Tibial nerve (tissue), 4 donors: ENCODE results near the gene GNAZ. TPM values are rescaled to one million over a fixed set of nuclear protein-coding genes. Genes with fewer than 3 reads are reported as not detected.

Experiments used
- DNase-seq, 2 donors: peaks; one replicate each; pipeline ENCODE4 v3.0.0-alpha.2; 2019; ENCODE audit warnings: low spot score in 2 of 2
- H3K27ac ChIP-seq, 4 donors: fragments of 200-600 bp; sonication (generic) in 3 of 4; one replicate each; pipeline ENCODE4 v1.5.1; 2017 to 2019; ENCODE audit warnings: mild to moderate bottlenecking in 1 of 4
- H3K27me3 ChIP-seq, 2 donors: fragments of 200-600 bp; sonication (generic) in 1 of 2; one replicate each; pipeline versions ENCODE4 v1.5.1 to v1.6.0; 2017 to 2019
- H3K36me3 ChIP-seq, 3 donors: fragments of 200-600 bp; sonication (generic); one replicate each; pipeline ENCODE4 v1.5.1; 2018 to 2019
- H3K4me1 ChIP-seq, 4 donors: fragments of 200-600 bp; sonication (generic) in 3 of 4; one replicate each; pipeline ENCODE4 v1.5.1; 2017 to 2019
- H3K4me3 ChIP-seq, 4 donors: fragments of 200-600 bp; sonication (generic) in 3 of 4; one replicate each; pipeline ENCODE4 v1.5.1; 2017 to 2019; ENCODE audit warnings: mild to moderate bottlenecking in 1 of 4, moderate library complexity in 1 of 4
- H3K9me3 ChIP-seq, 4 donors: fragments of 200-600 bp; sonication (generic) in 3 of 4; one replicate each; pipeline ENCODE4 v1.5.1; 2017 to 2019
- CTCF ChIP-seq, 5 experiments: fragments of 200-600 bp in 3 of 5; fragments of 450-650 bp in 2 of 5; sonication (generic) in 3 of 5; IDR thresholded peaks; one replicate each; pipeline ENCODE4 v1.5.1; 2016 to 2019; ENCODE audit warnings: antibody characterized with exemption in 5 of 5, mild to moderate bottlenecking in 3 of 5, moderate library complexity in 2 of 5
- EP300 ChIP-seq, 2 donors: sonication (generic); formaldehyde crosslinking; IDR thresholded peaks; one replicate each; pipeline ENCODE4 v1.6.1; 2017; ENCODE audit warnings: antibody characterized with exemption in 2 of 2, mild to moderate bottlenecking in 1 of 2
- POLR2A ChIP-seq, 2 donors: fragments of 450-650 bp; IDR thresholded peaks; one replicate each; pipeline ENCODE4 v1.6.1; 2017; ENCODE audit warnings: antibody characterized with exemption in 2 of 2, mild to moderate bottlenecking in 2 of 2, moderate library complexity in 2 of 2
- WGBS, 2 donors: methylation state at CpG; one replicate each; pipeline ENCODE4 v1.1.5; 2018; 5-methylcytosine and 5-hydroxymethylcytosine counted together
- total RNA-seq, 4 donors: library from RNA; depleted of rRNA; stranded (reverse); fragments of >200 nt; gene quantifications; one replicate each; pipeline ENCODE4 v1.1.0, GENCODE V29; 2016

The GNAZ gene
- total RNA-seq, 4 donors from 2014 or later, result 14.1 to 20.1 (median 18.0) TPM

DNA sequence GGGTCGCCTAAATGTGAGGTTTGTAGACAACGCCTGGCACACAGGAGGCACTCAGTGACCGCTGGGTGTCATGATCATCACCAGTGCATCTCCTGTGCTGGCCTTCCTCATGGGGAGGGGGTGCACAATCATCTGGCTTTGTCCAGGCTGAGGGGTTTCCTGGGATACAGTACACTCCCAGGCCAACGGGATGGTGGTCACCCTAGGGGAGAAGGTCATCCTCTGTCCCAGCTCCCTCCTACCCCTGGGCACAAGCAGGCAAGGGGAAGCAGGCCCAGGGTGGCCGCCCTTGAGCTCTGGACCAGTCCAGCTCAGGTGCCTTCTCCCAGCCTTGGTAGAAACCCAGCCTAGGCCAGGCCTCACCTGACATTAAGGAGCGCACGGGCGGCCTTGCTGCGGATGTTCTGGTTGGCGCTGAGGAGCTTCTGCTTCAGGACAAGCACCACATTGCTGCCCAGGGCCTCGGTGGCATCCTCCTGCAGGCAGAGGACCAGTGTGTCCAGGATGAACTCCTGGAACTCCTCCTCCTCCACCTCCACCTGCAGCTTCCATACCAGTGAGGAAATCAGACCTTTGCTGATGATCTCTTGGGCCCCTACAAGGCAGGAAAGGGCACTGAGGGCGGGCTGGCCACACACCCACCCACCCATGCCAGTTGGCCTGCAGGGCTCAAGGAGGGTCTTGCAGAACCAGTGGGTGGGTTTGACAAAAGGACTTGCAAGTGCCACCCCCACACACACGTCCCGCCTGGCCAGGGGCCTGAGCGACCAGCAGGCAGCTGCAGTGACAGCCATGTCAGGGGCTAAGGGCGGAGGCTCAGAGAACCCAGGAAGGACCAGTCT is 6.6 kb upstream of the GNAZ start:
- Histone ChIP-seq H3K4me3 (no peak overlapping the region), H3K27ac (no peak overlapping the region), H3K36me3 (no peaks in the 10 kb centered on the region), H3K4me1 (no peaks in the 10 kb centered on the region), H3K27me3 (no peaks in the 10 kb centered on the region), H3K9me3 (no peaks in the 10 kb centered on the region)
- WGBS, 2 donors, result 94 to 95% methylated on average over 7 to 14 of the region's 16 CpGs
- no peak for DNase-seq
- no peak for TF ChIP-seq POLR2A (IDR thresholded peaks at IDR 0.05)
- TF ChIP-seq EP300 (IDR thresholded peaks at IDR 0.05), result no peak
- TF ChIP-seq CTCF (IDR thresholded peaks at IDR 0.05), result no peak

DNA sequence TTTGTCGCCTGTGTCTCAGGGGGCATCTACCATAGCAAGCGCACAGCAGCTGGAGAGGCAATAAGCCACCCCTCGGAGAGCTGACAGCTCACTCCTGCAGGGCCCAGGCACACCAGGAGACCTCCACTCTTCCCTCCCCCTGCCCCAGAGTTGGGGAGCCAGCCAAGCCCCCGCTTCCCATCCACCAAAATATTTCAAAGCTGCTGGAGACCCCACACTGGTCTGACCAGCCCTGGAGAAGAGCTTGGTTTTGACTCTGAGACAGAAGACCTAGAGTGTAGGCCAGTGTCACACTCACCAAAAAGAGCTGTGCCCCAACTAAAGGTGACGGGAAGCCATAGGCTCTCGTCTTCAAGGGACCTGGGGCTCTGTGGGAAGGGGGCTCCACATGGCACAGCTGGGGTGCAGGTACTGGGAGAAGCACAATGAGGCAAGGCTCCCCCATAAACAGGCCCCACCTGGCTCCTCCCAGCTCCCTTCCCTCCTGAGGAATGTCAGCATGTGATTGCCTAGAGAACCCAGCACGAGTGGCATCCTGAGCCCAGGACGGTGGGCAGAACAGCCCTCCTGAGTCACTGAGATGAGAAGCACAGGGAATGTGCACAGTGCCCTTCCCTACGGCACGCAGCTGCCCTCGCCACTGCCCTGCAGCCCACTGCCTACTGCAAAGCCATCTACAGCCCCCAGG is 5.8 kb upstream of the GNAZ start:
- H3K27me3 ChIP-seq, result no peaks in the 10 kb centered on the region
- H3K36me3 ChIP-seq, result no peaks in the 10 kb centered on the region
- no peak for TF ChIP-seq EP300 (IDR thresholded peaks at IDR 0.05)
- TF ChIP-seq CTCF (IDR thresholded peaks at IDR 0.05), result no peak
- no peak for TF ChIP-seq POLR2A (IDR thresholded peaks at IDR 0.05)
- no peak overlapping the region for H3K27ac ChIP-seq
- H3K4me3 ChIP-seq, result no peak overlapping the region
- peaks cover 0 to 7% (median 4%) of the 10 kb centered on the region in 4 donors for H3K4me1 ChIP-seq
- 80 to 96% methylated on average over 4 to 8 of the region's 11 CpGs for WGBS, 2 donors
- H3K9me3 ChIP-seq, result no peaks in the 10 kb centered on the region
- no peak for DNase-seq

DNA sequence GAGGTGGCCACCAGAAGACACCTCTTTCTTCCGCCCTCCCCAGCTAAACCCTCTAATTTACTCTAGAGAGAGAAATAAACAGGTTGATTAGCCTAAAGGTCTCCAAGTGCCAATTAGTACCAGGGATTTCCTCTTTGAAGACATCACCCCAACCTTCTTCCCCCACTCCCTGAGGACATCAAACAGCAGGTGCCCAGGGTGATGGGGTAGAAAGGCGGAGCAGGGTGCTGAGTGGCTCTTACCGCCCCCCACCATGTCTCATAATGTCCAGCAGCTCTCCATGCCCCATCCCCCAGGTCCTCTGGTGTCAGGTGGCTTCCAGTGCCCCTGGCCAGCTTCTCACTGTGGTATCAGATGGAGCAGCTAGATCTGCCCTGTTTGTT is 5.3 kb upstream of the GNAZ start:
- WGBS, 2 donors, result 87 to 100% methylated on average over 3 of the region's 3 CpGs
- no peak overlapping the region for H3K4me3 ChIP-seq
- no peak for TF ChIP-seq POLR2A (IDR thresholded peaks at IDR 0.05)
- no peak for TF ChIP-seq EP300 (IDR thresholded peaks at IDR 0.05)
- no peak for TF ChIP-seq CTCF (IDR thresholded peaks at IDR 0.05)
- no peaks in the 10 kb centered on the region for H3K27me3 ChIP-seq
- H3K27ac ChIP-seq, result no peak overlapping the region
- DNase-seq, result no peak
- H3K4me1 ChIP-seq, result peaks cover 0 to 10% (median 6%) of the 10 kb centered on the region in 4 donors
- H3K9me3 ChIP-seq, result no peaks in the 10 kb centered on the region
- no peaks in the 10 kb centered on the region for H3K36me3 ChIP-seq

DNA sequence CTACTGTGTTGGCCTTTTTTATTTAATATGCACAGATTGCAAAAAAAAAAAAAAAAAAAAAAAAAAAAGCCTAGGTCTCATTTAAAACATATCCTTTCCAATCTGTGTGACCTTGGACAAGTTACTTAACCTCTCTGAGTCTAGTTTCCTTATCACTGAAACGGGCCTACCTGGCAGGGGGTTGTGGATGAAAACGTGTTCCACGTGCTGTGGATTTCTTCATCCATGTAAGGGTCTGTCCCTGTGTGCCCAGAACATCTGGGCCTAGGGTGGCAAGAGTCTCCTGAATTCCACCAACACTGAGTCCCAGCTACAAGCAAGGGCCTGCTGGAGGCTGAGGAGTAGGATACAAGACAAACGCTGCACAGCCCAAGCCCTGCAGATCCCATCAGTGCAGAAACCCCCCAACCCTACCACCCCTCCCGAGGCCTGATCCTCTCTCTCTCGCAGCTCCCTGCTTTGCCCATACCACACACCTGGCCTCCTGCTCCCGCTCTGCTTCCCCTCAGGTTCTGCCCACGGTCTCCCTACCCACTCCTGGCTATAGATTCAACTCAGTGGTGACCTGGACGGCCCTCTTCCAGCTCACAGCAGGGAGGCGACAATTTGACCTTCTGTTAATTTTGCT is 4.7 kb upstream of the GNAZ start:
- no peak overlapping the region for H3K4me3 ChIP-seq
- DNase-seq, result no peak
- TF ChIP-seq EP300 (IDR thresholded peaks at IDR 0.05), result no peak
- WGBS, 2 donors, result 75 to 78% methylated on average over 10 of the region's 10 CpGs
- no peaks in the 10 kb centered on the region for H3K36me3 ChIP-seq
- peaks cover 0 to 12% (median 8%) of the 10 kb centered on the region in 4 donors for H3K4me1 ChIP-seq
- H3K27ac ChIP-seq, result no peak overlapping the region
- H3K27me3 ChIP-seq, result no peaks in the 10 kb centered on the region
- no peaks in the 10 kb centered on the region for H3K9me3 ChIP-seq

GRCh38 chr22:23066200-23067022 is 3.9 kb upstream of the GNAZ start:
- no peak overlapping the region for H3K27ac ChIP-seq
- H3K36me3 ChIP-seq, result no peaks in the 10 kb centered on the region
- TF ChIP-seq POLR2A (IDR thresholded peaks at IDR 0.05), result no peak
- TF ChIP-seq EP300 (IDR thresholded peaks at IDR 0.05), result no peak
- TF ChIP-seq CTCF (IDR thresholded peaks at IDR 0.05), result no peak
- 70 to 75% methylated on average over 15 of the region's 15 CpGs for WGBS, 2 donors
- DNase-seq, result no peak
- no peak overlapping the region for H3K4me3 ChIP-seq
- H3K27me3 ChIP-seq, result no peaks in the 10 kb centered on the region
- no peaks in the 10 kb centered on the region for H3K9me3 ChIP-seq
- peaks cover 0 to 20% (median 16%) of the 10 kb centered on the region in 4 donors for H3K4me1 ChIP-seq
